GM12878 (cell line): ENCODE results near the gene MOCOS. TPM values are rescaled to one million over a fixed set of nuclear protein-coding genes. Genes with fewer than 3 reads are reported as not detected.

ENCODE experiments used
- ATAC-seq: fragments of 200-7000 bp; cut with Tn5 transposase; 3 replicates; pipeline ENCODE4 v1.9.1; 2020; ENCODE audit warnings: mild to moderate bottlenecking, moderate library complexity
- BruUV-seq: library from RNA; stranded (reverse); fragments of 400-500 nt; replicated peaks from 2 replicates; lab custom pipeline; 2021; lab: Mats Ljungman, UMichigan
- CTCF ChIA-PET: fragments of 300-600 bp; sonication (Branson Sonifier 250); formaldehyde crosslinking; extraction: SDS; loops from one replicate; lab custom pipeline; 2021; ENCODE audit warnings: inconsistent platforms; lab: Yijun Ruan, JAX
- POLR2A ChIA-PET: fragments of 350-600 bp; formaldehyde crosslinking; extraction: SDS; loops from one replicate; lab custom pipeline; 2021; ENCODE audit warnings: inconsistent platforms; lab: Charles Lee
- RAD21 ChIA-PET: fragments of 300-600 bp; sonication (Branson Sonifier 250); formaldehyde crosslinking; loops from one replicate; lab custom pipeline; 2023; ENCODE audit warnings: antibody characterized with exemption; ENCODE audit not compliant: unreplicated experiment; lab: Charles Lee
- SMC1A ChIA-PET: fragments of 300-600 bp; sonication (Branson Sonifier 250); formaldehyde crosslinking; loops from one replicate; lab custom pipeline; 2023; ENCODE audit not compliant: unreplicated experiment, uncharacterized antibody; lab: Charles Lee
- DNase-seq: peaks from one replicate; pipeline ENCODE4 v3.0.0-alpha.2; 2011; ENCODE audit warnings: low read depth, low spot score
- FAIRE-seq: peaks from 3 replicates; lab custom pipeline; 2011; peaks lifted over from hg19 to GRCh38; lab: Jason Lieb, UNC
- H2AFZ ChIP-seq: 2 replicates; pipeline ENCODE4 v1.6.0; 2011; ENCODE audit warnings: low read depth, low read length, control low read depth; ENCODE audit not compliant: control insufficient read depth
- H3K27ac ChIP-seq: 2 replicates; pipeline ENCODE4 v1.5.1; 2011; ENCODE audit warnings: control low read depth; ENCODE audit not compliant: control insufficient read depth, insufficient read depth
- H3K27me3 ChIP-seq, 2 experiments: replicated peaks in 1 of 2; 2 replicates each; pipeline versions ENCODE4 v1.6.0 to v1.6.1; 2011; ENCODE audit warnings: low read length in 1 of 2; ENCODE audit not compliant: control insufficient read depth in 2 of 2, insufficient read depth in 2 of 2
- H3K36me3 ChIP-seq, 2 experiments: 2 replicates each; pipeline ENCODE4 v1.5.1; 2011; ENCODE audit warnings: low read length in 1 of 2; ENCODE audit not compliant: control insufficient read depth in 2 of 2, insufficient read depth in 2 of 2
- H3K4me1 ChIP-seq: 2 replicates; pipeline ENCODE4 v1.6.1; 2011; ENCODE audit warnings: mild to moderate bottlenecking, low read length, moderate library complexity, mixed read lengths; ENCODE audit not compliant: control insufficient read depth, insufficient read depth
- H3K4me2 ChIP-seq: 2 replicates; pipeline ENCODE4 v1.6.0; 2011; ENCODE audit warnings: control low read depth; ENCODE audit not compliant: control insufficient read depth, insufficient read depth
- H3K4me3 ChIP-seq: fragments of 200-600 bp; sonication (generic); 2 replicates; pipeline ENCODE4 v1.5.1; 2016
- H3K79me2 ChIP-seq: 2 replicates; pipeline ENCODE4 v1.6.0; 2011; ENCODE audit warnings: low read length; ENCODE audit not compliant: control insufficient read depth, insufficient read depth
- H3K9ac ChIP-seq: 2 replicates; pipeline ENCODE4 v1.8.0; 2011; ENCODE audit warnings: low read length, control low read depth, mixed read lengths; ENCODE audit not compliant: control insufficient read depth, insufficient read depth
- H3K9me3 ChIP-seq: replicated peaks from 3 replicates; pipeline ENCODE4 v1.5.1; 2011; ENCODE audit warnings: mild to moderate bottlenecking, low read length; ENCODE audit not compliant: control insufficient read depth, insufficient read depth
- H4K20me1 ChIP-seq: 2 replicates; pipeline ENCODE4 v1.6.0; 2011; ENCODE audit not compliant: control insufficient read depth, insufficient read depth
- BACH1 ChIP-seq: fragments of 450-650 bp; IDR thresholded peaks from 2 replicates; pipeline ENCODE4 v1.6.1; 2017; ENCODE audit warnings: mild to moderate bottlenecking, borderline replicate concordance
- BMI1 ChIP-seq: fragments of 450-650 bp; IDR thresholded peaks from 2 replicates; pipeline ENCODE4 v1.6.1; 2016; ENCODE audit warnings: mild to moderate bottlenecking, moderate library complexity, borderline replicate concordance
- CBX3 ChIP-seq: fragments of 200-600 bp; sonication (generic); IDR thresholded peaks from 2 replicates; pipeline ENCODE4 v1.6.1; 2016; ENCODE audit warnings: low read depth, borderline replicate concordance
- CEBPB ChIP-seq, 2 experiments: fragments of 150-350 bp in 1 of 2; IDR thresholded peaks; 2 replicates each; pipeline ENCODE4 v1.6.1; 2012 to 2014; ENCODE audit warnings: low read depth in 2 of 2, low read length in 2 of 2, borderline replicate concordance in 1 of 2, inconsistent platforms in 1 of 2
- FOXK2 ChIP-seq: fragments of 450-650 bp; IDR thresholded peaks from 2 replicates; pipeline ENCODE4 v1.6.1; 2017; ENCODE audit warnings: mild to moderate bottlenecking, moderate library complexity
- FOXM1 ChIP-seq: IDR thresholded peaks from 2 replicates; pipeline ENCODE4 v1.6.1; 2012; ENCODE audit warnings: low read depth, mild to moderate bottlenecking, inconsistent platforms, low read length, moderate library complexity
- HDGF ChIP-seq: fragments of 450-650 bp; IDR thresholded peaks from 2 replicates; pipeline ENCODE4 v1.6.1; 2016; ENCODE audit warnings: antibody characterized with exemption
- KAT2A ChIP-seq: conservative IDR thresholded peaks from 2 replicates; pipeline ENCODE4 v1.6.1; 2011; ENCODE audit warnings: low read depth, low read length; ENCODE audit not compliant: control insufficient read depth
- NFIC ChIP-seq: IDR thresholded peaks from 2 replicates; pipeline ENCODE4 v1.6.1; 2012; ENCODE audit warnings: low read depth, mild to moderate bottlenecking, inconsistent platforms, low read length, moderate library complexity
- POLR2AphosphoS5 ChIP-seq: IDR thresholded peaks from 2 replicates; pipeline ENCODE4 v1.6.1; 2011; ENCODE audit warnings: mild to moderate bottlenecking, low read length, inconsistent platforms
- SMC3 ChIP-seq: IDR thresholded peaks from 2 replicates; pipeline ENCODE4 v1.6.1; 2011; ENCODE audit warnings: low read length, improper control_type of control experiment, borderline replicate concordance
- SUZ12 ChIP-seq: fragments of 200-600 bp; sonication (generic); IDR thresholded peaks from one replicate; pipeline ENCODE4 v1.6.1; 2018; ENCODE audit warnings: antibody characterized with exemption, mild to moderate bottlenecking; ENCODE audit not compliant: unreplicated experiment
- TBL1XR1 ChIP-seq: IDR thresholded peaks from 2 replicates; pipeline ENCODE4 v1.6.1; 2012; ENCODE audit warnings: low read depth, low read length, improper control_type of control experiment
- YBX1 ChIP-seq: fragments of 450-650 bp; IDR thresholded peaks from 2 replicates; pipeline ENCODE4 v1.6.1; 2016; ENCODE audit warnings: antibody characterized with exemption
- ZNF384 ChIP-seq: IDR thresholded peaks from 2 replicates; pipeline ENCODE4 v1.6.1; 2012; ENCODE audit warnings: low read depth, mild to moderate bottlenecking, low read length, improper control_type of control experiment, borderline replicate concordance
- ZSCAN29 ChIP-seq: fragments of 450-650 bp; IDR thresholded peaks from 2 replicates; pipeline ENCODE4 v1.6.1; 2017; ENCODE audit warnings: mild to moderate bottlenecking, moderate library complexity
- WGBS: methylation state at CpG from one replicate; pipeline ENCODE4 v1.1.6; 2016; ENCODE audit warnings: low lambda C conversion rate; ENCODE audit not compliant: insufficient replicate concordance, insufficient coverage; ENCODE audit errors: missing lambda C conversion rate; 5-methylcytosine and 5-hydroxymethylcytosine counted together
- in situ Hi-C: fragments of 300-500 bp; cut with MboI; formaldehyde crosslinking; loops from 9 replicates; pipeline ENCODE4 v1.14.3; 2018; ENCODE audit warnings: mixed read lengths
- intact Hi-C: fragments of 100-400 bp; cut with micrococcal nuclease; formaldehyde crosslinking; loops from one replicate; pipeline ENCODE4 v1.14.2; 2022; ENCODE audit not compliant: unreplicated experiment
- polyA plus RNA-seq, 11 experiments: library from polyadenylated mRNA; depleted of rRNA in 4 of 11; unstranded in 6 of 11; stranded (reverse) in 5 of 11; fragments of >200 nt; fragmentation: Nextera tagmentation in 4 of 11; fragmentation: Illumina TruSeq in 1 of 11; extraction: Ambion mirVana in 4 of 11; extraction: Trizol in 1 of 11; gene quantifications; 1 replicate in 1 of 11; 2 replicates in 10 of 11; pipeline versions ENCODE4 v1.2.1 to v1.2.3, GENCODE V29; 2011 to 2016; ENCODE audit warnings: inconsistent platforms in 2 of 11, missing spikeins in 2 of 11, low read depth in 1 of 11
- total RNA-seq, 4 experiments: library from RNA; depleted of rRNA in 3 of 4; stranded (reverse); fragments of >200 nt in 3 of 4; fragmentation: Illumina TruSeq in 1 of 4; extraction: Trizol in 1 of 4; gene quantifications; 2 replicates each; pipeline versions ENCODE4 v1.2.1 to v1.2.3, GENCODE V29; 2013 to 2021
- TF ChIP-seq, protein P1 (sequence below): fragments of 450-650 bp; IDR thresholded peaks from 2 replicates; pipeline ENCODE4 v1.6.1; 2016; ENCODE audit warnings: mild to moderate bottlenecking
- TF ChIP-seq, protein P2 (sequence below), 3 experiments: IDR thresholded peaks in 2 of 3; conservative IDR thresholded peaks in 1 of 3; 2 replicates each; pipeline ENCODE4 v1.5.1; 2011; ENCODE audit warnings: low read depth in 3 of 3, low read length in 3 of 3, mild to moderate bottlenecking in 3 of 3, control low read depth in 2 of 3, moderate library complexity in 2 of 3, inconsistent platforms in 1 of 3, mixed read lengths in 1 of 3; ENCODE audit not compliant: control insufficient read depth in 2 of 3, insufficient read depth in 1 of 3; ENCODE audit errors: extremely low read depth in 1 of 3
- TF ChIP-seq, protein P3 (sequence below): fragments of 450-650 bp; IDR thresholded peaks from 2 replicates; pipeline ENCODE4 v1.6.1; 2017; ENCODE audit warnings: mild to moderate bottlenecking, low read depth, inconsistent platforms; ENCODE audit not compliant: poor library complexity, severe bottlenecking

The MOCOS gene
- total and polyA plus RNA-seq, 10 of the 15 experiments (the other 5 are each of a cell fraction or from before 2014, with no cell fraction given), result 0.16 to 0.56 (median 0.33) TPM

DNA sequence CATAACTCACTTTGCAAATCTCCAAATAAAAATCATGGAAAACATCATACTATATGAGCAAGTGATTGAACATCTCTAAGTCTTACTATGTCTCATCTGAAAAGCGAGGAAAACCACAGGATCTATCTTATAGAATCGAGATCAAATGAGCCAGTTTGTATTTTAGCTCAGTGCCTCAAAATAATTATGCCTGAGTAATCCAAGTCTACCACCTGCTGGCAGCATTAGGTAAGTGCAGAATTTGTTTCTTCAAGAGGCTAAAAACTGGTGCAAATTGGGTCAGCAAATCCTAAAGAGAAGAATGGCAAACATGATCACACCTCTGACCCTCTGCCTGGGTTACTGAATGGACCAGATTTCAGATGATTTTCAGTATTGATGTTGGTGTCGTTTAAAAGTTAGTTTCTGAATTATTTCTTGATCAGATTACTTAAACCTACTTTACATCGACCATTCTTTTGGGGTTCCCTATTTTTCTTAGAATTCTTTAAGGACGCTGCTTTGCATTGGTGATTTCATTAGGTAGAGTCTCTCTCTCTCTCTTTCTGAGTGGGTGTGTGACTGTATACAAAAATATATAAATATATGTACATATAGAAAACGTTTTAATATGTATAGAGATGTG is 97.5 kb downstream of the MOCOS start:
- CTCF ChIA-PET, result interaction anchor here (0.6 to 9.2 kb wide), 51 partner anchors 9 to 1054 kb away, joined by 3 to 178 read pairs (median 4); partner anchors contain the start of gene ELP2
- SMC1A ChIA-PET, result interaction anchor here (0.5 to 10.1 kb wide), 41 partner anchors 10 to 903 kb away, joined by 3 to 167 read pairs (median 4); partner anchors contain the start of gene FHOD3
- H3K9me3 ChIP-seq, result no peaks in the 10 kb centered on the region; the same call in 2 of the 3 replicates
- peaks cover 0 to 2% of the 10 kb centered on the region in 2 experiments; a peak in 2 of 4 replicates for H3K27me3 ChIP-seq
- no peak overlapping the region for H3K27ac ChIP-seq
- no peaks in the 10 kb centered on the region for H3K36me3 ChIP-seq
- in situ Hi-C loops (loop anchor here (5.0 to 10.0 kb wide), 4 partner anchors 192 to 900 kb away; no protein-coding TSS in a partner anchor), intact Hi-C loops (loop anchor here (1.0 to 10.0 kb wide), 6 partner anchors 188 to 527 kb away; no protein-coding TSS in a partner anchor)
- 23% methylated on average over 6 of the region's 6 CpGs for WGBS
- H3K4me1 ChIP-seq, result no peaks in the 10 kb centered on the region
- DNase-seq (peak; percentile 40), FAIRE-seq (peak; percentile 93), ATAC-seq (peak; percentile 83)
- H3K4me3 ChIP-seq, result no peak overlapping the region
- H2AFZ ChIP-seq, result no peak overlapping the region
- H3K4me2 ChIP-seq, result no peak overlapping the region
- no peaks in the 10 kb centered on the region for H3K79me2 ChIP-seq
- RAD21 ChIA-PET, result interaction anchor here (0.6 to 9.9 kb wide), 34 partner anchors 9 to 899 kb away, joined by 3 to 99 read pairs (median 4); partner anchors contain the start of genes ELP2, GALNT1, MOCOS and RMP24
- no peak overlapping the region for H3K9ac ChIP-seq
- no TSS peak for BruUV-seq
- POLR2A ChIA-PET, result no interaction called here
- no peaks in the 10 kb centered on the region for H4K20me1 ChIP-seq
- TF ChIP-seq YBX1 (no peak), KAT2A (no peak), NFIC (no peak), CBX3 (no peak), SUZ12 (no peak), TBL1XR1 (no peak), HDGF (no peak), BMI1 (no peak), ZSCAN29 (no peak), CEBPB (IDR thresholded peaks at IDR 0.05; ENCODE audit: borderline replicate concordance in 1 of 2, low read depth in 2 of 2, low read length in 2 of 2) (no peak), BACH1 (no peak), ZNF384 (no peak), SMC3 (peak; percentile 98), POLR2AphosphoS5 (no peak), FOXM1 (peak; percentile 32; the same call in 1 of the 2 replicates), FOXK2 (no peak)
- TF ChIP-seq, protein P1, sequence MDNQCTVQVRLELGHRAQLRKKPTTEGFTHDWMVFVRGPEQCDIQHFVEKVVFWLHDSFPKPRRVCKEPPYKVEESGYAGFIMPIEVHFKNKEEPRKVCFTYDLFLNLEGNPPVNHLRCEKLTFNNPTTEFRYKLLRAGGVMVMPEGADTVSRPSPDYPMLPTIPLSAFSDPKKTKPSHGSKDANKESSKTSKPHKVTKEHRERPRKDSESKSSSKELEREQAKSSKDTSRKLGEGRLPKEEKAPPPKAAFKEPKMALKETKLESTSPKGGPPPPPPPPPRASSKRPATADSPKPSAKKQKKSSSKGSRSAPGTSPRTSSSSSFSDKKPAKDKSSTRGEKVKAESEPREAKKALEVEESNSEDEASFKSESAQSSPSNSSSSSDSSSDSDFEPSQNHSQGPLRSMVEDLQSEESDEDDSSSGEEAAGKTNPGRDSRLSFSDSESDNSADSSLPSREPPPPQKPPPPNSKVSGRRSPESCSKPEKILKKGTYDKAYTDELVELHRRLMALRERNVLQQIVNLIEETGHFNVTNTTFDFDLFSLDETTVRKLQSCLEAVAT, result no peak
- TF ChIP-seq, protein P2, sequence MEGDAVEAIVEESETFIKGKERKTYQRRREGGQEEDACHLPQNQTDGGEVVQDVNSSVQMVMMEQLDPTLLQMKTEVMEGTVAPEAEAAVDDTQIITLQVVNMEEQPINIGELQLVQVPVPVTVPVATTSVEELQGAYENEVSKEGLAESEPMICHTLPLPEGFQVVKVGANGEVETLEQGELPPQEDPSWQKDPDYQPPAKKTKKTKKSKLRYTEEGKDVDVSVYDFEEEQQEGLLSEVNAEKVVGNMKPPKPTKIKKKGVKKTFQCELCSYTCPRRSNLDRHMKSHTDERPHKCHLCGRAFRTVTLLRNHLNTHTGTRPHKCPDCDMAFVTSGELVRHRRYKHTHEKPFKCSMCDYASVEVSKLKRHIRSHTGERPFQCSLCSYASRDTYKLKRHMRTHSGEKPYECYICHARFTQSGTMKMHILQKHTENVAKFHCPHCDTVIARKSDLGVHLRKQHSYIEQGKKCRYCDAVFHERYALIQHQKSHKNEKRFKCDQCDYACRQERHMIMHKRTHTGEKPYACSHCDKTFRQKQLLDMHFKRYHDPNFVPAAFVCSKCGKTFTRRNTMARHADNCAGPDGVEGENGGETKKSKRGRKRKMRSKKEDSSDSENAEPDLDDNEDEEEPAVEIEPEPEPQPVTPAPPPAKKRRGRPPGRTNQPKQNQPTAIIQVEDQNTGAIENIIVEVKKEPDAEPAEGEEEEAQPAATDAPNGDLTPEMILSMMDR (IDR thresholded peaks at IDR 0.05 in 2 of 3, conservative IDR thresholded peaks at IDR 0.05 in 1 of 3; ENCODE audit: control insufficient read depth in 2 of 3, extremely low read depth in 1 of 3, insufficient read depth in 1 of 3, low read depth in 3 of 3, low read length in 3 of 3), result peak; percentile 76 to 92 (median 83)
- TF ChIP-seq, protein P3, sequence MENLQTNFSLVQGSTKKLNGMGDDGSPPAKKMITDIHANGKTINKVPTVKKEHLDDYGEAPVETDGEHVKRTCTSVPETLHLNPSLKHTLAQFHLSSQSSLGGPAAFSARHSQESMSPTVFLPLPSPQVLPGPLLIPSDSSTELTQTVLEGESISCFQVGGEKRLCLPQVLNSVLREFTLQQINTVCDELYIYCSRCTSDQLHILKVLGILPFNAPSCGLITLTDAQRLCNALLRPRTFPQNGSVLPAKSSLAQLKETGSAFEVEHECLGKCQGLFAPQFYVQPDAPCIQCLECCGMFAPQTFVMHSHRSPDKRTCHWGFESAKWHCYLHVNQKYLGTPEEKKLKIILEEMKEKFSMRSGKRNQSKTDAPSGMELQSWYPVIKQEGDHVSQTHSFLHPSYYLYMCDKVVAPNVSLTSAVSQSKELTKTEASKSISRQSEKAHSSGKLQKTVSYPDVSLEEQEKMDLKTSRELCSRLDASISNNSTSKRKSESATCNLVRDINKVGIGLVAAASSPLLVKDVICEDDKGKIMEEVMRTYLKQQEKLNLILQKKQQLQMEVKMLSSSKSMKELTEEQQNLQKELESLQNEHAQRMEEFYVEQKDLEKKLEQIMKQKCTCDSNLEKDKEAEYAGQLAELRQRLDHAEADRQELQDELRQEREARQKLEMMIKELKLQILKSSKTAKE, result peak; percentile 32
